Suppressor macrophage treated with lipopolysaccharide for 1 hour (primary cell): ENCODE data around the gene SEPTIN5.

Experiments used
- DNase-seq, 3 donors: peaks; one replicate each; pipeline ENCODE4 v3.0.0-alpha.2; 2020 to 2022

SEPTIN5 gene

GRCh38 chr22:19735665-19736510 lies 21.6 kb downstream of the SEPTIN5 start:
- DNase-seq, result no peak

DNA sequence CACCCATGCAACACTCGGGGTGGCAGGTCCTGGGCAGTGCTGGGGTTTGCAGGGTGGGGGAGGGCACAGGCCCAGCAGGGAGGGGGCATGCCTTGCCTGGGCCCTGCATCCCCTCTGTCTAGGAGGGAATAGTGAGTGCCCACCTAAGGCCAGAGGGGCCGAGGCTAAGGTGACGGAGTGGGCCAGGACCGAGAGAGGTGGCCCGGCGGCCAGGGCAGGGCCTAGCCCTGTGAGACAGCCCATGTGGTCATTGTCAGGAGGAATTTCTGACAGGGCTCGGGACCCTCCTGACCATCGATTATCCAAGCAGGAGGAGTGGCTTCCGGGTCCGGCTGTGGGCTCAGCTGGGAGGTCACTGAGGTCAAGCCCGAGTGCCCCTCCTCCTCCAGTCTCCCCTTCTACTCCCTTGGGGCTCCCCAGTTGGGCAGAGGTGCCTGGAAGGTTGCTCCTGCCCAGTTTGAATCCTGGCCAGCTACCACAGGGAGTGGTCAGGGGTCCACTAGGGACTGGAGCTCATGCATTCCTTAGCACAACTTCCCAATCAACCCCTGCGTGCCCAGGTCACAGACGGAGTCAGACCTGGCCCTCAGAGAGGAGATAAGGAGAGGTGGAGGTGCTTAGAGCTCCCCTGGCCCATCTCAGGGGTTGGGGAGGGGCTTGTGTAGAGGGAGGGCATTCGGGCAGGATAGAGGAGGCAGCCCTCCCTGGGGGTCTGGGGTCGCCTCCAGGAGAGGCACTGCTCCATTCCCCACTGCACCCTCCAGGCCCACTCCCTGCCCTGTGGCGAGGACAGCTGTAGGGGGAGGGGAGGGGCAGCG lies 23.8 kb downstream of the SEPTIN5 start:
- DNase-seq, result no peak

- DNase-seq, result no peak
Measured at GRCh38 chr22:19738664-19739447, 24.6 kb downstream of the SEPTIN5 start.

DNA sequence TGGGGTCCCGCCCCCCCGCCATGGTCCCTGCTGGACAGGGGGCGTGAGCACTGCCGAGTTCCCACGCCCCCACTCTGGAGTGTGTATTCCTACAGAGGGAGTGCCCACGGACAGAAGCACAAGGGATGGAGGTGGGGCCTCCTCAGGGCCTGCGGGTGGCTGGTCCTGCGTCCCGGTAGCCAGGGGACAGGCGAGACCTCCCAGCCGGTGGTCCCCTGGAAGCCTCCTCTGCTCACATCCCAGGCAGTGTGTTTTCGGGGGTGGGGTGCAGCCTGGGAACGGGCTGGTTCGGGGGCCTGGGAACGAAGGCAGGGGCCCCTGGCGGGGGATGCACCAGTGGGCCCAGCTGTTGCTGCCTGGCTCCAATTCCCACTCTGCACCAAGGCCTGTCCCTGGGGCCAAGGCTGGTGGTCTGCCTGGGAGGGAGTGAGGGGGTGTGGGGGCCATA lies 25.2 kb downstream of the SEPTIN5 start:
- DNase-seq, result no peak

DNA sequence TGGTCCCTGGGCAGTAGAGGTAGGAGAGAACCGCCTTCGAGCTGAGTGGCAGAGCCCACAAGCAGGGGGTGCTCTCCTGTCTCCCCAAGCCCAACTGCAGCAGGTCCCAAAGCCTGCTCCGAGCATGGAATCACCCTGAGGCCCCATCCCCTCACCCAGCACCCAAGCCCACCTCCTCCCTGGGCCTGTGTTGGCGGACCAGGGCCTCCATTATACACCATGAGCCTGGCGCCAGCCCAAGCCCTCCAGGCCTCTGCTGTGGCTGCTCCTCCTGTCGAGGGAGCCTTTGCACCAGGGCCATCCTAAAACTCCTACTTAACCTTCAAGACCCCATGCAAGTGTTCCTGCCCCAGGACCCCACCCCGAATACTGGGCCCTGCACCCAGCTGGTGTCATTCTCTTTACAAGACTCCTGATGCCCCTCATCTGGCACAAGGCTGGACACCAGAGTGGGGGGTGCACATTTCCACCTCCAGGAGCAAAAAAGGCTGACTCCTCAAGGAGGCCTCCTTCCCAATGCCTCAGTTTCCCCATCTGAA lies 25.7 kb downstream of the SEPTIN5 start:
- DNase-seq, result no peak

GRCh38 chr22:19740586-19740985 lies 26.3 kb downstream of the SEPTIN5 start:
- no peak for DNase-seq

DNA sequence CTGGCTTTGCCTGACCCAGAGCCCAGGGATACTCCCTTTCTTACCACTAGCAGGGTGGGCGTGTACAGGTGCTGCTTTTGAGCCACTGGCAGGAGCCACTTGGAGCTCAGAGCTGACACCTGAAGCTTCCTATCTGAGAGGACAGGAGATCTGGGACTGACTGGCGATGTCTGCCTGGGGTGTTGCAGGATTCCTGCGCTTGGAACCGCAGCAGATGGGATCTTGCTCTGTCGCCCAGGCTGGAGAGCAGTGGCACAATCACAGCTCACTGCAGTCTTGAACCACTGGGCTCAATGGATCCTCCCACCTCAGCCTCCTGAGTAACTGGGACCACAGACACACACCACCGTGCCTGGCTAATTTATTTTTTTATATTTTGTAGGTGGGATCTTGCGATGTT lies 26.8 kb downstream of the SEPTIN5 start:
- DNase-seq, result no peak

DNA sequence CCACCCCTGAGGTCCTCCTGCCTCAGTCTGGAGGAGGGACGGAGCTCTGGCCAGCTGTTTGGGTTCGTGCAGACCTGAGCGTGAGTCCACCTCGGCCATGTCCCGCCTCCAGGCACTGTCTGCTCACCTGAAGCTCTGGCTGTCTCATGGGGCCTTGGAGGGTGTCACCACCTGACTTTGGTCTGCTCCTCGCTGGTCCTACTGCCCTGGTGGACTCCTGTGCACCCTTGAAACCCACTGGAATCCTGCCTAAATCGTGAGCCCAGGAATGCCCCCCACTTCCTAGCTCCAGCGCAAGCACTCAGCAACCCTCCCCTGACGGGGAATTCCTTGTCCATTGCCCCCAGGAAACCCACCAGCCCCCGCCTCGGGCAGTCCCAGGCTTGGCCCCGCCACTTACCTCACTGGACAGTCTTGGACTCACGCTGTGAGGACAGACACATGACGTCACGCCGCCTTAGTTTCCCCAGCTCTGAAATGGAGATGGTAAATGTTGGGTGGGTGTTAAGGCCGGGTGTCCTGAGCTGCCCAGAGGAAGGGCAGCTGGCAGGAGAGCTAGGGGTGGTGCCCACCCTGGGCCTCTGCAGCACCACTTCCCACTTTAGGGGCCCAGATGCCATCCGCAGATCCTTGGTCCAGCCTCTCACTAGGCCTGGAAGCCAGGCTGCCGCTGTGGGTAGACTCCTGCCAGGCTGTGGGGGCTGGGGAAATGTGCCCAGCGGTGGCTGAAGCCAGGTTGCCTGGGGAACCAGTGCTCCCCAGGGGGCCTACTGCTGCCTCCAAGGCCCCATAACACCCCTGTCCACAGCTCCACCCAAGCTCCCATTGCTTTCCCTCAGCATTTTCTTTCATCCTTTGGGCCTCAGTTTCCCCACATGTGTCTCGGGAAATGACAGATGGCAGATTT lies 28.1 kb downstream of the SEPTIN5 start:
- no peak for DNase-seq

- no peak for DNase-seq
Measured at GRCh38 chr22:19743081-19743480, 28.8 kb downstream of the SEPTIN5 start.

DNA sequence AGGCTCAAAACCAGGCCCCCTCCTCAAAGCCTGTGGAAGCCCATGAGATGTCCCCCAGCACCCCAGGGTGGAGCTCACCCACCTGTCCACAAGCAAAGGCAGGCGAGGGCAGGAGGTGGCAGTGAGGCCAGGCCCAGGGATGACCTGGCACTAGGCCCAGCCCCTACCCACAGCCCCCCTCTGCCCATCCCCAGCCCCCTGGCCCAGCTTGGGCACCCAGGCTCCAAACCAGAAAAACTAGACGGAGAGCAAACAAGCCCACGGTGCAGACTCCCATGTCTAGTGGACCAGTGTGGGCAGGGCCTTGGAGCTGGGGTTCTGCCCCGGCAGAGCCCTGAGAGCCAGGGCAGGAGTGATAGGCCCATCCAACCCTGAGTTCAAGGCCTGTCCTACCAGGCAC lies 29.3 kb downstream of the SEPTIN5 start:
- no peak for DNase-seq

DNA sequence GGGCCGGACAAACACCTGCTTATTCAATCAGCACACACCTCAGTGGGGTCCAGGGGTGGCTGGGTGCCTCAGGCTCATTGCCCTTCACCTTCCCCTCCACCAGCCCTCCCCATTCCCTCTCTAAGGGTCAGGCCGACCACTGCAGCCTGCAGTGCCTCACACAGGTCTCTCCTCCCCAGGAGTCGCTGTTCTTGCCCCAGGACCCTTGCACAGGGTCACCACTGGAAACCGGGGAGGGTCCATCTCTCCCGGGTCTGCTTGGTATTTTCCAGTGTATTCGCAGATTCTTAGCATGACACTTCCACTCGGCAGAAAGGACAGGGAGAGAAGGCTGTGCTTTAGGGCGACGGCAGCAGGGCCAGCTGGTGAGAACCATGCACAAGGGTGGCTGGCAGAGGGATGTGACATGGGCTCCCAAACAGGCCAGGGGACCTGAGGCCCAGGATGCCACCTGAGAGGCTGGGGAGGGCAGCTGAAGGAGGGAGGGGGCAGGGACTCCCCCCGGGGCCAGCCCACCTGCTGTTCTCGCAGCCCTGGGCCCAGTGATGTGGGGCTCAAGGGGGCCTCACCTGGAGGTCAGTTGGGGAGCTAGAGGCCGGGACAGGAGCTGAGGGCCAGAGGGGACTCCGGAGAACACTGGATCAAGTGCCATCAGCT lies 30.2 kb downstream of the SEPTIN5 start:
- no peak for DNase-seq

GRCh38 chr22:19745155-19746101 lies 31.1 kb downstream of the SEPTIN5 start:
- DNase-seq, result no peak

GRCh38 chr22:19746726-19747125 lies 32.4 kb downstream of the SEPTIN5 start:
- no peak for DNase-seq

DNA sequence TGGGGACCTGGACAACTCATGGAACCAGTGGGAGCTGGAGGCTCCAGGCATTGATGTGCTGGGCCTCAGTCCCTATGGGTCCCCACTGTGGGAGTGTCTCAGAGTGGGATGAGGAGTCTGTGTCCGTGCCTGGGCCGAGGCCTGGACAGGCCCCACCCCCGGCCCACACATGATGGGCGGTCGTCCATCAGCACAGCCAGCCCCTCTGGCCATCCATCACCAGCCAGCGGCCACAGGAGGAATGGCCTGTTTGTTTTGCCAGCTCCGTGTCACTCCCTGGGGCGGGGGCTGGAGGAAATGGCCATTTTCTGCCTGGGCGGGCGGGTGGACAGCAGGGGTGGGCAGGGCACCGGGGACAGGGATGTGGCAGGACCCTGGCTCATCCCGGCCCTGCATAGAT lies 33.2 kb downstream of the SEPTIN5 start:
- DNase-seq, result no peak

- no peak for DNase-seq
Measured at GRCh38 chr22:19748139-19748538, 33.8 kb downstream of the SEPTIN5 start.

GRCh38 chr22:19748991-19749664 lies 34.8 kb downstream of the SEPTIN5 start:
- DNase-seq, result no peak

GRCh38 chr22:19749876-19750275 lies 35.6 kb downstream of the SEPTIN5 start:
- no peak for DNase-seq

- DNase-seq, result no peak
Measured at GRCh38 chr22:19750507-19751490, 36.5 kb downstream of the SEPTIN5 start.
